Hematopoietic multipotent progenitor cell treated with erythropoietin and hydrocortisone succinate and interleukin-3 and kit ligand, for 17 days (in vitro differentiated cells): ENCODE measurements around the gene B3GNT8.
"Not testable (repeated sequence)": the region's sequence is repeated elsewhere in the genome, so short reads cannot be mapped to it uniquely, and the experiment has no call there.

Experiments used
- DNase-seq: peaks from one replicate; pipeline ENCODE4 v3.0.0-alpha.2; 2015; ENCODE audit warnings: low spot score

Gene B3GNT8

GRCh38 chr19:41436674-41436951, 9.4 kb upstream of the B3GNT8 start:
- no peak for DNase-seq

DNA sequence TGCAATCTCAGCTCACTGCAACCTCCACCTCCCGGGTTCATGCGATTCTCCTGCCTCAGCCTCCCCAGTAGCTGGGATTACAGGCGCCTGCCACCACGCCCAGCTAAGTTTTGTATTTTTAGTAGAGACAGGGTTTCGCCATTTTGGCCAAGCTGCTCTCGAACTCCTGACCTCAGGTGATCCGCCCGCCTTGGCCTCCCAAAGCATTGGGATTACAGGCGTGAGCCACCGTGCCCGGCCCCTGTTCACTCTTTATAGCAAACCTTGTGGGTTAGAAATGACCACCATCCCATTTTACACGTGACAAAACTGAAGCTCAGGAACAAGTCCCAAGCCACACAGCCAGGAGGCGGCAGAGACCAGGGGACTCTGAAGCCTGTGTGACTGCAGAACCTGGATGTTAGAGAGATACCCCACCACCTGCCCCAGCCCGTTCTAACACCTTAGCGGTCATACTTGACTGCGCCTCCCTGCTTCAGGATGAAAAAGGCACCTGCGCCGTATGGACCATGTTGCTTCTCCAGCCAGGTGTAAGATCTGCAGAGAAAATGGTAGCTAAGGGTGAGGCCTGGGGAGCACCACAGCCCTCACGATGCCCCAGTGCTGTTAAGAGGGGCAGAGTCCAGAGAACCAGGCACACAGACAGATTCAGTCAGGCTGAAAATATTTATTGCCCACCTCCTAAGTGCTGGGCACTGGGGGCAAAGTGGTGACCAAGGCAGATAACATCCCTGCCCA, 8.9 kb upstream of the B3GNT8 start:
- DNase-seq, result no peak

- DNase-seq, result not testable (repeated sequence)
Measured at GRCh38 chr19:41435376-41435775, 8.2 kb upstream of the B3GNT8 start.

DNA sequence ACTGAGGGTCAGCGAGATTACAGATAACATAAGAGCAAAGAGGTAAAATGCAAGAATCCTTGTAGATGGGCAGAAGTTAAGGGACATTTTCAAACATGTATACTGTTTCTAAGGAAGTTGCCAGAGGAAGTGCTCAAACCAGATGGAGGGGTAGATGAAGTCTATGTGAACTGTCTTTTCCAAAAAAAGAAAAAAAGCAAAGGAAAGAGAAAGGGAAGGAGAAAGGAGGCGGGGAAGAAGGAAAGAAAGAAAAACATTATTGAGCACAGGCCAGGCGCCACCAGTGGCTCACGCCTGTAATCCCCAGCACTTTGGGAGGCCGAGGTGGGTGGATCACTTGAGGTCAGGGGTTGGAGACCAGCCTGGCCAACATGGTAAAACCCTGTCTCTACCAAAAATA, 7.3 kb upstream of the B3GNT8 start:
- no peak for DNase-seq

DNA sequence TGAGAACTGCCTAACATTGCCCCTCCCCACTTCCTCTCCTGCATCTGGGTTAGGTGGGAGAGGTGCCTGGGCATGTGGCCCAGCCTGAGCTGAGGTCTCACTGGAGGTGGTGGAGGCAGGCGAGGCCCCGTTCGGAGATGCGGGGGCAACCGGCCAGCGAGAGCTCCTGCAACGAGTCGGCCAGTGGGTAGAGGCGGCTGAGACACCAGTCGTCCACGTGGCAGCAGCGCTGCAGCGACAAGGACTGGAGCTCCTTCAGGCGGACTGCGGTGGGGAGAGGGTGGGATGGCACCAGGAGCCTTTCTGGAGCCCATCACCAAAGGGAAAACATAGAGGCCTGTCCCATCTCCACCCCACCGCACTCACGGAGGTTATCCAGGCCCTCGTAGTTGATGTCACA, 6.0 kb upstream of the B3GNT8 start:
- DNase-seq, result no peak

- DNase-seq, result no peak
Measured at GRCh38 chr19:41431426-41432386, 4.5 kb upstream of the B3GNT8 start.

DNA sequence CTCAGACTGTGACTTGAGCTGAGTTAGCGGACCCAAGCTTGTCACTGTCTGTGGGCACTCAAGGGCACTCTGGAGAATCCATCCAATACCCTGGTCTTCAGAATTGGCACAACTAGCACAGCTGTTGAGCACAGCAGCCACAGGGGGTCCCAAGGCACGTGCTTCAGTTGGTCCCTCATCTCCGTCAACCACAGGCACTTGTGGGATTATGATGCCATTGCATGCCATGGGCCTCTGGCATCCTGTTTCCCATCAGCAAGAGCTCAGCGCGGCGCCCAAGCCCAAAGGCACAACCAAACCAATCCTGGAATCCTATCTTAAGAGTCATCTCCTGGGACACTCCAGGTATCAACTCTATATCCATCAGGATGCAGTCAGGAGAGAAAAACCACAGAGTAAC, 3.7 kb upstream of the B3GNT8 start:
- DNase-seq, result no peak

- DNase-seq, result no peak
Measured at GRCh38 chr19:41428481-41428859, 1.3 kb upstream of the B3GNT8 start.

DNA sequence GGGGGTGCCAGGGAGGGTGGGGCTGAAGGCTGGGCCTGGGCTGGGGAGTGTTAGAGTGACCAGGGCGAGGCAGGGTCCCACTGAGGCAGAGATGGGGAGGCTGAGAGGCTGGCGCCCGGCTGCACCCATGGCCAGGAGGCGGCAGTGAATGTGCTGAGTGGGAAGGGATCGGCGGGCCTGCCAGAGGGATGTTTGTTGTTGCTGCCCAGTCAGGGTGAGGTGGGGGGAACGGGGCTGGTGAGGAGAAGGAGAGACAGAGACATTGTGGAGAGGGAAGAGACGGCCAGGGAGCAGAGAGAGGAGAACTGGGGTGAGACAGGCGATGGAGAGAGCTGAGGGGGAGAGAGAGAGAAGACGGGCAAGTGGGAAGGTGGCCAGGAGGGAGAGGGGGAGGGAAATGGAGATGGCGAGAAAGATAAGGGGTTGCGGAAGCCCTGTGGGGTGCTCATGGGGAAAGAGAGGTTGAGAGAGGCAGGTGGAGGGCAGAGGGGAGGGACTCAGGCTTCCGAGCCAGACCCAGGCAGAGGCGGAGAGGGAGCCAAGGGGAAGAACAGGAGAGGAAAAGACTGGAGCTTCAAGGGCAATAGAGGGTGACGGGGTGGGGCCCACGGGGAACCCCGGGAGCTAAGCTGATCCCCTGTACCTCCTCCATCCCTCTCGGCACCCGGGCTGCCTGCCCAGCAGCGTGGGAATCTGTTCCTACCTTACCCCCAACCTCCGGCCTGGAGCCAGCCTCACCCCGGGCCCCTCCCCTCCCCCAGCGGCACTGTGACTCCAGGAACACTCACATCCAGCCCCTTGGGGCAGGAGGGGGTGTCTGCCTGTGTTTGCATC, 690 bp upstream of the B3GNT8 start:
- peak; percentile 63 for DNase-seq

- no peak for DNase-seq
Measured at GRCh38 chr19:41426116-41426841, 895 bp downstream of the B3GNT8 start.

DNA sequence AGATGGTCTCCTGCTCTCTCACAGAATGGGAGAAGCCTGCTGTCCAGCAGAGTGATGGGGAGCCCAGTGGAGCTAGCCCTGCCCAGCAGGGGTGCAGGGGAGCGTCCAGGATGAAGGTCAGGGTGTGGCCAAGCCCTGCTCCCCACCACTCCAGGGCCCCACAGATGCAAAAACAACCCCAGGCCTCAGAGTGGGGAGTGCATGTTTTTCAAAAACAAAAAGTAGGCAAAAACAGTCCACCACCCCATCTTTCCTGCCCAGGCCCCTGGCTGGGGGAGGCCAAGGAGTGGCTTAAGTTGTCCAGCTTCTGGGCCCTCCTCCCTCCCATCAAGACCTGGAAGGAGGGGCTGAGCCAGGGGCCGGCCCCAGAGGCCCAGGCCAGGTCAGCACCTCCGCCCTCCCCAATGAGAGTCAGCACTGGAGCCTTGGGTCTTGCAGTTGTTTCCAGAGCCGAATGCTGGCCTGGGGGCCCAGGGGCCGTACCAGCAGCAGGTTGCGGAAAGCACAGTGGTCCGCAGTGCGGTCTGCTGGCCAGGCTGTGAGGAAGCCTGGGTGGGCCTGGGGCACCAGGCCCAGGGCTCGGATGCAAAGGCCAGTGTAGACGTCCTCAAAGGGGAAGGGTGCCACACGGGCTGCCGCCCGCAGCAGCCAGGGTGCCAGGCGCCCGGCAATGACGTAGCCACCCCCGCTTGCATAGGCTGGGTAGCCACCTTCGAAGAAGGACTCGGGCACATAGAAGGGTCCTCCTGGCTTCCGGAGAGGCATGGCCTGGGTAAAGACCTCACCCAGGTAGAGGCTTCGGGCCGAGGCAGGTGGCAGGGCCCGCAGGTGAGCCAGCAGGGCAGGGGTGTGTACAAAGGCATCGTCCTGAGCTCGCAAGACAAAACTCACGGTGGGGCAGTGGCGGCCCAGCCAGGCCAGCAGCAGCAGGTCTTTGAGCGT, 1.7 kb downstream of the B3GNT8 start:
- DNase-seq, result no peak

DNA sequence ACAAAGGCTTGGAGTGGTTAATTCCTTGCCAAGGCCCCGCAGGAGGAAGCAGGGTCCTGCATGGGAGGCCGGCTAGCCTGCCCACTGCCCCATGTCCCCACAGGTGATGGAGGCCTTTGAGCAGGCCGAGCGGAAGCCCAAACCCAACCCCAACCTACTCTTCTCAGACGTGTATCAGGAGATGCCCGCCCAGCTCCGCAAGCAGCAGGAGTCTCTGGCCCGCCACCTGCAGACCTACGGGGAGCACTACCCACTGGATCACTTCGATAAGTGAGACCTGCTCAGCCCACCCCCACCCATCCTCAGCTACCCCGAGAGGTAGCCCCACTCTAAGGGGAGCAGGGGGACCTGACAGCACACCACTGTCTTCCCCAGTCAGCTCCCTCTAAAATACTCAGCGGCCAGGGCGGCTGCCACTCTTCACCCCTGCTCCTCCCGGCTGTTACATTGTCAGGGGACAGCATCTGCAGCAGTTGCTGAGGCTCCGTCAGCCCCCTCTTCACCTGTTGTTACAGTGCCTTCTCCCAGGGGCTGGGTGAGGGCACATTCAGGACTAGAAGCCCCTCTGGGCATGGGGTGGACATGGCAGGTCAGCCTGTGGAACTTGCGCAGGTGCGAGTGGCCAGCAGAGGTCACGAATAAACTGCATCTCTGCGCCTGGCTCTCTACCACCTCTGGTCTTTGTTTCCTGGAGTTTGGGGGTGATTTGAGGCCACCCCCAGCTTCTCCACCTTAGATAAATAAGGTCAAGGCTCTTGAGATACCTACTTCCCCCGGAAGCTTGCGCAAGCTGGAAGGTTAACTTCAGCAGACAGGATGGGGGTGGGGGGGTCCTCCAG, 2.6 kb downstream of the B3GNT8 start:
- no peak for DNase-seq

- DNase-seq, result no peak
Measured at GRCh38 chr19:41422955-41423354, 4.2 kb downstream of the B3GNT8 start.

DNA sequence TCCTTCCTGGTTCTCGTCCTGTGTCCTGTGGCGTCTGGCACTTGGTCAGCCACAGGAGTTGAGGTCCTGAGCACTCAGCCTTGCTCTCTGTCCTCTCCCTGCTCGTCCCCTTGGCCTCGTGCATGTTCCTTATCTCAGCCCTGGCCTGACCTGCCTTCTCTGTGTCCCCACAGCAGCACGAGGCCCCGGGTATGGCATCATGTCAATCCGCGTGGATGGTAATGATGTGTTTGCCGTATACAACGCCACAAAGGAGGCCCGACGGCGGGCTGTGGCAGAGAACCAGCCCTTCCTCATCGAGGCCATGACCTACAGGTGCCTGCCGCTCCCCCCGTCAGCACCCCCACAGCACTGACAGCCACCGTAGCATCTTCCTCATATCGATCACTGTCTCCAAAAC, 4.7 kb downstream of the B3GNT8 start:
- DNase-seq, result no peak

DNA sequence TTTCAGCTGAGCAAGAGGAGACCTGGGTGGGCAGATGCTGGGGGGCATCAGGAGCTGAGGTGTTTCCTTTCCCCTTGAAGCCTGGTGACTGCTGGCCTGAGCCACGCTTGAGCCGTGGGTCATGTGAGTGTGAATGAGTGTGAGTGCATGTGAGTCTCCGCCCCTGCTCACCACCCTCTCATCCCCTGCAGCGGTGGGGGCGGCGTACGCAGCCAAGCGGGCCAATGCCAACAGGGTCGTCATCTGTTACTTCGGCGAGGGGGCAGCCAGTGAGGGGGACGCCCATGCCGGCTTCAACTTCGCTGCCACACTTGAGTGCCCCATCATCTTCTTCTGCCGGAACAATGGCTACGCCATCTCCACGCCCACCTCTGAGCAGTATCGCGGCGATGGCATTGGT, 5.2 kb downstream of the B3GNT8 start:
- DNase-seq, result no peak

GRCh38 chr19:41421314-41421713, 5.9 kb downstream of the B3GNT8 start:
- no peak for DNase-seq

- DNase-seq, result no peak
Measured at GRCh38 chr19:41420101-41420880, 6.9 kb downstream of the B3GNT8 start.

DNA sequence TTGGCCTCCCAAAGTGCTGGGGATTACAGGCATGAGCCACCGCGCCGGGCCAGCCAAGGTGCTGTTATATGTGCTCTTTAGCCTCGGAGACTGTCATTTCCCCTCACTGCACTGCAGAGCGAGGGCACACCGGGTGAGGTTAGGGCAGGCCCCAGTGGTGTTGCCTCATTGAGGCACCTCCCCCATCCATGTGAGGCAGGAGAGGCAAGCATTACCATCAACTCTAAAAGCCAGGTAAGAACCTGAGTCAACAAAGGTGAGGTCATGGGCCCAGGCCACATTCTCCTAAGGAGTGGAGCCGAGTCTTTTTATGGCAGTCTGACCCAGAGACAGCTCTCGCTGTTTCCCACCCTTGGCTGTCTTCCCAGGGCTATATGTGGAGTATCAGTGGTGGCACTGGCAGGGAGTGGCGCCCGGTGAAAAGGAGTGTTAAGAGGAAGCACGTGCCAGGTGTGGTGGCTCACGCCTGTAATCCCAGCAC, 10.9 kb downstream of the B3GNT8 start:
- DNase-seq, result no peak

DNA sequence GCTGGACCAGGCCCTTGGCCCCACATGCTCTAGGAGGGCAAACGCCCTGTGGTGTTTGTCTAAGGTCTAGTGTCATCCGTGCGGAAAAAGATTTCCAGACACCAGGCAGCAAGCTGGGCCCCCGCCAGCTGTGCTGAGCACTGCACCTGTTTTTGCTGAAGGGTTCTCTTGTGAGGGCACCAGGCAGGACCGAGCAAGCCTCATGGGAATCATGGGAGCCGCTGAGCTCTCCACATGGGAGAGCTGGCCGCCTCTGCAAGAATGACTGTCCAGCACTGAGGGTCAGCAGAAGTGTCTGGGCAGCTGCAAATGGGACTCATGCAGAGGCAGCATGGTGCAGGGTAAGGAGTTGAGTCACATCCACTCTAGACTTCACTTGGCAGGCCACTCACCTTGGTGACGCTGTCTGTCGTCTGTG, 12.0 kb downstream of the B3GNT8 start:
- no peak for DNase-seq
